Activated naive CD4-positive, alpha-beta T cell treated with anti-CD3 and anti-CD28 coated beads for 36 hours (primary cell): ENCODE results near the gene MYO1E. TPM values are rescaled to one million over a fixed set of nuclear protein-coding genes. Genes with fewer than 3 reads are reported as not detected.
"Not testable (repeated sequence)": the region's sequence is repeated elsewhere in the genome, so short reads cannot be mapped to it uniquely, and the experiment has no call there.

Experiments used
- CTCF ChIA-PET: fragments of 350-600 bp; sonication (Branson Sonifier 250); formaldehyde crosslinking; loops from one replicate; lab custom pipeline; 2021; ENCODE audit warnings: antibody characterized with exemption; lab: Charles Lee
- DNase-seq: peaks from one replicate; pipeline ENCODE4 v3.0.0-alpha.2; 2020
- H3K27ac Mint-ChIP-seq: one replicate; pipeline ENCODE4 v1.8.0; 2021; ENCODE audit warnings: mild to moderate bottlenecking, mixed read lengths
- H3K27me3 Mint-ChIP-seq: one replicate; pipeline ENCODE4 v1.8.0; 2021; ENCODE audit warnings: low read depth, mixed read lengths
- H3K36me3 Mint-ChIP-seq: one replicate; pipeline ENCODE4 v1.8.0; 2021; ENCODE audit warnings: low read depth, mixed read lengths
- H3K4me1 Mint-ChIP-seq: one replicate; pipeline ENCODE4 v1.8.0; 2021; ENCODE audit warnings: low read depth, mixed read lengths
- H3K4me3 Mint-ChIP-seq: one replicate; pipeline ENCODE4 v1.8.0; 2021; ENCODE audit warnings: mild to moderate bottlenecking, moderate library complexity, mixed read lengths
- H3K9me3 Mint-ChIP-seq: one replicate; pipeline ENCODE4 v1.8.0; 2021; ENCODE audit warnings: mixed read lengths
- intact Hi-C: fragments of 100-400 bp; cut with micrococcal nuclease; formaldehyde crosslinking; loops from one replicate; pipeline ENCODE4 v1.15.1; 2023
- total RNA-seq, 2 experiments: library from RNA; stranded (reverse); gene quantifications; one replicate each; pipeline ENCODE4 v1.2.3, GENCODE V29; 2021

The MYO1E gene
- total RNA-seq, 2 experiments from 2014 or later, result 1.4 to 2.9 TPM

DNA sequence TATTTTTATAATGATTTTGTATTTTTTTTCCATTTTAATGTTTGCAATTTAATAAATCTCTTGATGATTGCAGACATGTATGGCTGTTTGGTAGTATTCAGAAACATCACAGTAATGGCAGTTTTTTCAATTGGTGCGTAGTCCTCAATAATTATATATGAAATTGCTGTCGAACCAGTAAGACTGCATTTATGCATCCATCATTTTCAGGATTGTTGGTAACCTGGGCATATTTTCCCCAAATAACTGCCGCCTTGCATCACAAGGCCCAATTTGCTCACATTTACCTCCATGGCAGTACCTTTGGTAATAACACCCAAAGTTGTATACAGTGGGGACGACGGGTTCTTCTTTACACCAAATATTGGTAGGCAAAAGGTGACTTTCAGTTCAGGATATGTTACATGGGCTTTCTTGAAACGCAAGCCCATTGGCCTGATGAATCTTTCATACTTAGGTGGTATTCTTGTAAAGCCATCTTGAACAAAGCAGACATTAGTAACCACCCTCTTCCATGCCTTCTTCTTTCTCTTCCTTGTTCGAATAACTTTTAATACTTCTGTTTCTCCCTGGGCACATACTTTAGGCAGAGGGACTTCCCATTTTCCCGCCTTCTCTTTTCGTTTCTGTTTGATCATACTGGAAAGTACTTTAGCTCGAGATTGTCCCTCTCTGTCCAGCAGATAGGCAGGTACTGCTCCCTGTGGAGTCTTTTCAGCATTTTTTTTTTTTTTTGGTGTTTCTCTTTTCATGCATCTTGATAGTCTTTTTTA is 28.6 kb upstream of the MYO1E start:
- H3K36me3 Mint-ChIP-seq, CTCF ChIA-PET, intact Hi-C loops, H3K27ac Mint-ChIP-seq, H3K27me3 Mint-ChIP-seq, DNase-seq, H3K9me3 Mint-ChIP-seq, H3K4me3 Mint-ChIP-seq, H3K4me1 Mint-ChIP-seq: not testable (repeated sequence)

DNA sequence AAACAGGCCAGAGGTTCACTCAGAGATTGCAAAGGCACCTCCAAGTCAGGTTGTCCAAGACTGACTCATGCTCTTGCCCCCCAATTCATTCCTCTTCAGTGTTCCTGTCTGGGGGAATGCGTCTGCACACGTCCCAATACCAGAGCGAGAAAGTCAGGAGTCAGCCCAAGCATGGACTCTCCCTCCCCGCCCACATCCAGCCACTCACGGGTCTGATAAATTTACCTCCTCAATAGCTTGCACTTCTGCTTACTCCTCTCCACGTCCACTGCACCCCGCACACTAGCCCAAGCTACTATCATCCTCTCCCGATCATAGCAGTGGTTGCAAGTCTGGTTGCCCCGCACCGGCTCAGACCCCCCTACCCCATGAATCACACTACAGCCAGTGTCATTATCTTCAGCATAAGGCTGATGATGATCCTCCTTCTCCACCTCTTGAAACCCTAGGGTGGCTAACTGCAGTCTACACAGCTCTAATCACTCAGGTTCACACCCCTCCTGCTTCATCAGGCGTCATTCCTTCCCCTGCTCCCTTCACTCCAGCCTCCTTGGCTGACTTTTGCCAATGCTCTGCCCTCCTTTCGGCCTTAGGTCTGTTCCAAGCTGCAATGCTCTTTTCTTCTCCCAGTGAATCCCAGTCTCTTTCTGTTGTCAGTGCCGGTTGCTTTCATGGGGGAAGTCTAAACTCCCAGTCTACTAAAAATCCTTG is 27.6 kb upstream of the MYO1E start:
- no peaks in the 10 kb centered on the region for H3K36me3 Mint-ChIP-seq
- peaks cover 2% of the 10 kb centered on the region for H3K27me3 Mint-ChIP-seq
- H3K9me3 Mint-ChIP-seq, result no peaks in the 10 kb centered on the region
- H3K27ac Mint-ChIP-seq, result no peak overlapping the region
- H3K4me3 Mint-ChIP-seq, result no peak overlapping the region
- H3K4me1 Mint-ChIP-seq, result no peaks in the 10 kb centered on the region
- CTCF ChIA-PET, result no interaction called here
- no peak for DNase-seq
- intact Hi-C loops, result no loop called here

DNA sequence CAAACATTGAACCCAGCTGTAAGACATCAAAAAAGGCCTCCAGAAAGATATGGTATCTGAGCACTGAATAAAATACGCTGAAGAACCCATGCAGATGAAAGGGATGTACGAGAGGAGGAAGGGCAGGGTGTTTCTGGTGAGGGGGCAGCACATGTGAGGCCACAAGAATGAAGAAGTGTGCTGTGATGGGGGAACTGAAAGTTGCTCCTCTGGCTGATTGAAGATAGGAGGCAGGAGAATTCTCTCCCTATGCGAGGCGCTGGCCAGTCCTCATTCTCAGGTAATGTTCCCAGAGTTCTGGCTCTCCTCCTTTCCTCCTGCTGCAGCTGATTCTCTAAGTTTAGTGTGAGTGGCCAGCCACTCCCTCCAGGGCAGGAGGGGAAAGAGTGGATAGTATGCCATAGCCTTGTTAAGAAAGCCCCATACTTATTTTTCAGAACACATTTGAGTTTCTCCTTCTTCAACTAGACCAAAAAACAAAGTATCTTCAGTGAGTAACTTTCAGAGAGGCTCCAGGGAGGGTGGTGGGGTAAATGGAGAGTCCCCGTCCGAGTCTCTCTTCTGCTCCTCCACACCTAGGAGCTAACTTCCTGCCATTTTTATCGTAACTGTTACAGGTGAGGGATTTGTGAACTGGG is 26.9 kb upstream of the MYO1E start:
- CTCF ChIA-PET, result no interaction called here
- no peaks in the 10 kb centered on the region for H3K4me1 Mint-ChIP-seq

DNA sequence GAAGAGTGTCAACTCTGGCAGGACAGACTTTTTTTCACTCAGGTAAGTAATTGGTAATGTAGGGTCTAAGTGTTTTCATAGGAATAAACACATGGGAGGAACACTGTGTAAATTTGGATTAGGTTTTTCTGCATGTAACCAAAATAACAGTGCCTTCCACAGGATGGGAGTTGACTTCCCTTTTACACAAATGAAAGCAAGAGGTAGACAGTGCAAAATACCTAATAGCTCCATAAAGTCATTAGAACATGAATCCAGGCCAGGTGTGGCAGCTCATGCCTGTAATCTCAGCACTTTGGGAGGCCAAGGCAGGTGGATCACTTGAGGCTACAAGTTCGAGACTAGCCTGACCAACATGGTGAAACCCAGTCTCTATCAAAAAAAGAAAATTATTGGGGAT is 25.5 kb upstream of the MYO1E start:
- DNase-seq, result no peak
- Mint-ChIP-seq H3K27me3 (peaks cover 2% of the 10 kb centered on the region), H3K27ac (no peak overlapping the region), H3K4me3 (no peak overlapping the region), H3K9me3 (no peaks in the 10 kb centered on the region), H3K4me1 (no peaks in the 10 kb centered on the region), H3K36me3 (no peaks in the 10 kb centered on the region)
- intact Hi-C loops, result no loop called here
- CTCF ChIA-PET, result no interaction called here

More for the DNA sequence above, 26.9 kb upstream of the MYO1E start:
- Mint-ChIP-seq H3K36me3 (no peaks in the 10 kb centered on the region), H3K9me3 (no peaks in the 10 kb centered on the region), H3K27me3 (peaks cover 2% of the 10 kb centered on the region), H3K27ac (no peak overlapping the region), H3K4me3 (no peak overlapping the region)
- intact Hi-C loops, result no loop called here
- DNase-seq, result no peak

DNA sequence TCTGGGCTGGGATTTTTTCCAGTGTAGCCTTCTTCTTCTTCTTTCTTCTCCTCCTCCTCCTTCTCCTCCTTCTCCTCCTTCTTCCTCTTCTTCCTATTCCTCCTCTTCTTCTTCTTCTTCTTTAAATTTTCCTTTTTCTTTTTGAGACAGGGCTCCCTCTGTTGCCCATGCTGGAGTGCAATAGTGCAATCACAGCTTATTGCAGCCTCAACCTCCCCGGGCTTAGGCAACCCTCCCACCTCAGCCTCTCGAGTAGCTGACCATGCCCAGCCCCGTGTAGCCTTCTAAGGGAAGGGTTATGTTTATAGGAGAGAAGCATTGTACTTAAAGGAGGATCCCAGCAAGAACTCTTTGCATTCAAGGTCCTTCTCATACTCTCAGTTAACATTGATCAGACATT is 24.0 kb upstream of the MYO1E start:
- no peak overlapping the region for H3K27ac Mint-ChIP-seq
- H3K27me3 Mint-ChIP-seq, result peaks cover 2% of the 10 kb centered on the region
- H3K4me1 Mint-ChIP-seq, result no peaks in the 10 kb centered on the region
- no peaks in the 10 kb centered on the region for H3K9me3 Mint-ChIP-seq
- no peak overlapping the region for H3K4me3 Mint-ChIP-seq
- CTCF ChIA-PET, result interaction anchor here (0.7 kb wide), 1 partner anchor 134 kb away, joined by 3 read pairs; no protein-coding TSS in a partner anchor
- intact Hi-C loops, result no loop called here
- DNase-seq, result no peak
- no peaks in the 10 kb centered on the region for H3K36me3 Mint-ChIP-seq

DNA sequence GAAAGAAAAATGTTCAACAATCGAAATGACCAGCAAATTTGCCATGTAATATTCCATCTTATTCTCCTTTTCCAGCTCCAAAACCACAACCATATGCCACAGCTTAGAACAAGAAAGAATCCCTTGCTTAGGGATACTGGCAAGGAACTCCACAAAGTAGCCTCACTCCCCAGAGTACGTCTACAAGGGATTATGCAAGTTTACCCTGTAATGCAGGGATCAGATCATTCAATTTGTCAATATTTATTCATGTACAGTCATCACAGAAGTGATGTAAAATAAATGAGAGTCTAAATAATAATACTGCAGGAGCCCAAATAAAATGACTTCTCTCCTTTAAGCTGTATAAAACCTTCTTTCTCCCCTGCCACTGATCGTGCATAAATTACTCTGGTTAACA is 23.5 kb upstream of the MYO1E start:
- Mint-ChIP-seq H3K27me3 (peaks cover 2% of the 10 kb centered on the region), H3K9me3 (no peaks in the 10 kb centered on the region), H3K36me3 (no peaks in the 10 kb centered on the region), H3K27ac (no peak overlapping the region), H3K4me1 (no peaks in the 10 kb centered on the region), H3K4me3 (no peak overlapping the region)
- intact Hi-C loops, result no loop called here
- DNase-seq, result no peak
- CTCF ChIA-PET, result no interaction called here

DNA sequence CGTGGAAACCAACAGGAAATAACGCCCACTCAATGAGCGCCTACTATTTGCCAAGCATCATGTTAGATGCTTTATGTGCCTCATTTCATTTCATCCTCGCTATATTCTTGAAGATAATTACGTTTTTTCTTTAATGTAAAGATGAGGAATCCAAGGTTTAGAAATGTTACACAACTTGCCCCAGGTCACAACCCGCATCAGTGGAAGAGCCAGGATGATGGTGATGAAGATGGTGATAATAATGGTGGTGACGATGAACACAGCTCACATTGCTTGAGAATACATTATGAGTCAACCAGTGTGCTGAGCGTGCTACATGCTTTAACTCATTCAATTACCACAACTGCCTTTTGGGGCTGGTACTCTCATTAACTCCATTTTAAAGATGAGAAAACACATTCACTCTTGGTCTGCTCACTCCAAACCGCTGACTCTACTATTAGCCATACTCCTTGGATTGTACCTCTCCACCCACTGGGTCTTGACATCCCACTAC is 21.5 kb upstream of the MYO1E start:
- no peaks in the 10 kb centered on the region for H3K36me3 Mint-ChIP-seq
- H3K27me3 Mint-ChIP-seq, result peaks cover 2% of the 10 kb centered on the region
- H3K9me3 Mint-ChIP-seq, result no peaks in the 10 kb centered on the region
- CTCF ChIA-PET, result no interaction called here
- no peak for DNase-seq
- H3K4me1 Mint-ChIP-seq, result no peaks in the 10 kb centered on the region
- H3K27ac Mint-ChIP-seq, result no peak overlapping the region
- intact Hi-C loops, result no loop called here
- no peak overlapping the region for H3K4me3 Mint-ChIP-seq

DNA sequence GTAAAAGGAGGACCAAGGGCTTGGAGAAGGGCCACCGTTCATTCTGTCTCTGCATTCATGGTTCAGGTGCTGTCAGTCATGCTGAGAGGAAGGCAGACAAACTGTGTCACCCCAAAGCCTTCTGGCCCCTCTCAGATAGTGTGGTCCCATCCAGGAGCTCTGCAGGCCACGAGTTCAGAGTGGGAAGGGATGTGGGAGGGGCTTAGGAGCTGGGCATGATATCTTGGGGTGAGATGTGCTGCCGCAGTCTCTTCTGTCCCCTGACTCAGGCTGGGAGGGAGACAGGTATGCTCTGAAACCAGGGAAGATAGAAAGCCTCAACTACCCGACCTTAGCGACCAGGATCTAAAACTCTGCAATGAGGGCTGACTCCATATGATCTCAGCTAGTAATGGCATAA is 19.6 kb upstream of the MYO1E start:
- Mint-ChIP-seq H3K9me3 (no peaks in the 10 kb centered on the region), H3K27me3 (peaks cover 2% of the 10 kb centered on the region), H3K36me3 (no peaks in the 10 kb centered on the region), H3K4me1 (no peaks in the 10 kb centered on the region), H3K4me3 (no peak overlapping the region), H3K27ac (no peak overlapping the region)
- DNase-seq, result no peak
- CTCF ChIA-PET, result no interaction called here
- intact Hi-C loops, result no loop called here

DNA sequence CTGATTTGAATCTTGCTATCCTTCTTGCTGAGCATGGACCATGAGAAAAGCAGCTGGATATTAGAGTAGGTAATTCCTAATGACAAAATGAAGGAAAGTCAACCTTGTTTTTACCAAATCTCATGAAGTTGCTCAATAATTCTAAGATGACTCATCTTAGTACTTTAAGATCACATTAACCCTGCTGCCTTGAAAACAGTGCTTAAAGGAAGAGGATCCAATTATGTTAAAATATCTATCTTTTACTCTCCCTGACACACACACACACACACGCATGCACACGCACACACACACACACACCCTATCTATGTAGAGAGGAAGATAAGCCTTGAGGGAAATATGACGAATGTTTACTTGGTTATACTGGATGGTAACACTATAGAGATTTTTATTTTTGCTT is 16.0 kb upstream of the MYO1E start:
- CTCF ChIA-PET, result no interaction called here
- H3K4me3 Mint-ChIP-seq, result no peak overlapping the region
- H3K36me3 Mint-ChIP-seq, result no peaks in the 10 kb centered on the region
- H3K4me1 Mint-ChIP-seq, result no peaks in the 10 kb centered on the region
- intact Hi-C loops, result no loop called here
- H3K27me3 Mint-ChIP-seq, result no peaks in the 10 kb centered on the region
- H3K9me3 Mint-ChIP-seq, result no peaks in the 10 kb centered on the region
- H3K27ac Mint-ChIP-seq, result no peak overlapping the region
- DNase-seq, result no peak

DNA sequence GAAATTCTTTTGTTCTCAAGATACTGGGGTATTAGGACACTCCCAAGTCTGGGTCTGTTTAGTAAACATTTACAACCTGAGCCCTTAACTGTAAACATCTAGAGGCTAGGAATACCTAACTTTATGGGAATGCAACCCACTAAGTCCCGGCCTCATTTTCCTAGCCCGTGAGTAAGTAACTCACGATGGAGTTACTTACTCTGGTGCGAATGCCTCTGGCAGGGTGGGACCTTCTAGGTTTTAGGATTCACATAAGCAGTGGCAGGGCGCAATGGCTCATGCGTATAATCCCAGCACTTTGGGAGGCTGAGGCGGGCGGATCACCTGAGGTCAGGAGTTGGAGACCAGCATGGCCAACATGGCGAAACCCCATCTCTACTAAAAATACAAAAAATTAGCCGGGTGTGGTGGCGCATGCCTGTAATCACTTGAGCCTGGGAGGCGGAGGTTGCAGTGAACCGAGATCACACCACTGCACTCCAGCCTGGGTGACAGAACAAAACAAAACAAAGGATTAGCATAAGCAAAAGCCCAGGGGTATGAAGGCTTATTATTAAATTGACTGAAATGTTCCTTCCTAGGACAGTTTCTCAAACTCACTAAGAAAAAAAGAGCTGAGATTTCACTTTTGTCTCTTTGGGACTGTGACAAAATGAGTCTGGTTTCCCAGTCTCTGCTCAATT is 14.7 kb upstream of the MYO1E start:
- H3K36me3 Mint-ChIP-seq, H3K9me3 Mint-ChIP-seq, DNase-seq, intact Hi-C loops, CTCF ChIA-PET, H3K27ac Mint-ChIP-seq, H3K27me3 Mint-ChIP-seq, H3K4me3 Mint-ChIP-seq, H3K4me1 Mint-ChIP-seq: not testable (repeated sequence)

DNA sequence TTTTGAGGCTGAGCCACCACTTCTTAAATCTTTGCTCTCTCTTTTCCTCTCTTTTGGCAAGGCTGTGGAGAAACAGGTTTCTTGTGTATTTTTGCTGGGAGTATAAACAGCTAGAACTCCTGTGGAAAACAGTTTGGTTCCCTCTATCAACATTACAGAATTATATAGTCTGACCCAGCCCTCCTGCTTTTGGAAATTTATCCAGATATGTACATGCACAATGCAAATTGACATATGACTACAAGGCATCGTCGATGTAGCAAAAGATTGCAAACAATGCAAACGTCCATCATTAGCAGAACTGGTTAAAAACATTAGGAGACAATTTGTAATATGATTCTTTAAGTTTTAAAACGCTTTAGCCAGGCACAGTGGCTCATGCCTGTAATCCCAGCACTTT is 12.5 kb upstream of the MYO1E start:
- CTCF ChIA-PET, result no interaction called here
- no peaks in the 10 kb centered on the region for H3K36me3 Mint-ChIP-seq
- DNase-seq, result no peak
- H3K4me1 Mint-ChIP-seq, result no peaks in the 10 kb centered on the region
- no peak overlapping the region for H3K4me3 Mint-ChIP-seq
- intact Hi-C loops, result no loop called here
- no peaks in the 10 kb centered on the region for H3K27me3 Mint-ChIP-seq
- H3K27ac Mint-ChIP-seq, result no peak overlapping the region
- no peaks in the 10 kb centered on the region for H3K9me3 Mint-ChIP-seq

DNA sequence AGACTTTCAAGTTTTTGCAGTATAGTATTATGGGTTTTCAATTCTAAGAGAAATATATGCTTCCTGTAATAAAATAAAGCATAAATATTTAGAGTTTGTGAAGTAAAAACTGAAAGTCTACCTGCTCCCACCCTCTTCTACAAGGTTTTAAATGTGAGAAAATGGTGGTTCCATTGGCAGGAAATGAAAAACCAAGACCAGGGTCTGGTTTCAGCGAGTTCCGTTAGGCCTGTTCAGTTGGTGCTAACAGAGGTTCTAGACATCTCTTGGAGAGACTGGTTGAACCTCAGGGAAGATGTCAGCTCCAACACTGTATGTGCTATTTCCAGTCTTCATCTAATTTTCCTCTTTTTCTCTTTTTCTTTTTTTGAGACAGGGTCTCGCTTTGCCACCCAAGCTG is 11.8 kb upstream of the MYO1E start:
- no peak for DNase-seq
- CTCF ChIA-PET, result no interaction called here

More for the DNA sequence above, 11.8 kb upstream of the MYO1E start:
- H3K4me1 Mint-ChIP-seq, result no peaks in the 10 kb centered on the region
- H3K36me3 Mint-ChIP-seq, result no peaks in the 10 kb centered on the region
- H3K27me3 Mint-ChIP-seq, result no peaks in the 10 kb centered on the region
- no peaks in the 10 kb centered on the region for H3K9me3 Mint-ChIP-seq
- no peak overlapping the region for H3K4me3 Mint-ChIP-seq
- intact Hi-C loops, result no loop called here
- no peak overlapping the region for H3K27ac Mint-ChIP-seq
